Measurements from ENCODE around the gene NDUFV3.

The NDUFV3 gene

DNA sequence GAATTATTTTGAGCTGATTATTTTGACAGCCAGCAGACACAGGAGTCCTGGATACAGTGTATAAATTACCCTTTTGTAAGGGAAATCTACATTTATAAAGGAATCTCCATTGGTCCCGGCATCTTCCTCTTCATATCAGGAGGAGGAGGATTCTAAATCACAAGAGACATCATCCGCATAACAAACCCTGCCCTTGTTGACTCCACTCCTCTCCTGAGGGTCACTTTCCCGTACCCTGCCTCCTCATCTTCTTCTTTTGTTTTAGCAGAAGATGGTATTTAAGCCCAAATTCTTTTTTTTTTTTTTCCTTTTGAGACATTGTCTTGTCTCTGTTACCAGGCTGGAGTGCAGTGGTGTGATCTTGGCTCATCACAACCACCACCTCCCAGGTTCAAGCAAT is 66.6 kb downstream of the NDUFV3 start:
- H3K4me1 Mint-ChIP-seq, result peaks cover 6% of the 10 kb centered on the region
- no peak overlapping the region for H3K4me3 Mint-ChIP-seq
- no peak for DNase-seq (ENCODE audit: low spot score in 2 of 2)
- no peak for ATAC-seq (replicated peaks; ENCODE audit: extremely low read depth, poor library complexity, severe bottlenecking)
- H3K36me3 Mint-ChIP-seq (ENCODE audit: insufficient read depth), result no peaks in the 10 kb centered on the region
- H3K27me3 Mint-ChIP-seq, result no peaks in the 10 kb centered on the region
- no peak overlapping the region for H3K27ac Mint-ChIP-seq (ENCODE audit: low read depth)
- H3K9me3 Mint-ChIP-seq, result no peaks in the 10 kb centered on the region

DNA sequence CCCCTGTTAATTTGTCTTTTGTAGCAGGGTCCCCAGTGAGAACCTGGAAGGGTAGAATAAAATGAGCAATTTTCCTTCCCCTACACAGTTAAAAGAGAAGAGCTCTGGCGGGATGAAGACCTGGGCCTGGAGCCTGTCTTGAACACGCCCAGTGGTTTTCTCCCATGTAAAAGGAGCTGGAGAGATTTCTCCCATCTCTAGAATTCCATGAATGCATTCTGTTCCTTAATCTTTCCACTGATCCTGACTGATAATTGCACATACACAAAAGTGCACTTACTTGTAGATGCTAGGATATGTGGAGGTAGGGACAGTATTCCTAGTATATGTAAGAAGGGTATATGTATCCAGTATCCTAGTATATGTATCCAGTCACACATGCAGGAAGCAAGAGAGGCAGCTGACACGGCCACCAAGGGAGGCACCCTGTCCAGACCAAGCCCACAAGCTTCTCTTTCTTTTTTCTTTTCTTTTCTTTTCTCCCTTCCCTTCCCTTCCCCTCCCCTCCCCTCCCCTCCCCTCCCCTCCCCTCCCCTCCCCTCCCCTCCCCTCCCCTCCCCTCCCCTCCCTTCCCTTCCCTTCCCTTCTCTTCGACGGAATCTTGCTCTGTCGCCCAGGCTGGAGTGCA is 69.4 kb downstream of the NDUFV3 start:
- H3K36me3 Mint-ChIP-seq (ENCODE audit: insufficient read depth), result no peaks in the 10 kb centered on the region
- H3K27ac Mint-ChIP-seq (ENCODE audit: low read depth), result no peak overlapping the region
- no peak overlapping the region for H3K4me3 Mint-ChIP-seq
- H3K9me3 Mint-ChIP-seq, result no peaks in the 10 kb centered on the region
- H3K4me1 Mint-ChIP-seq, result peaks cover 6% of the 10 kb centered on the region
- no peaks in the 10 kb centered on the region for H3K27me3 Mint-ChIP-seq
- ATAC-seq (replicated peaks; ENCODE audit: extremely low read depth, poor library complexity, severe bottlenecking) (no peak), DNase-seq (ENCODE audit: low spot score in 2 of 2) (no peak)

Measured in central memory CD8-positive, alpha-beta T cell (primary cell).